ENCODE measurements around the gene RBBP8NL.

DNA sequence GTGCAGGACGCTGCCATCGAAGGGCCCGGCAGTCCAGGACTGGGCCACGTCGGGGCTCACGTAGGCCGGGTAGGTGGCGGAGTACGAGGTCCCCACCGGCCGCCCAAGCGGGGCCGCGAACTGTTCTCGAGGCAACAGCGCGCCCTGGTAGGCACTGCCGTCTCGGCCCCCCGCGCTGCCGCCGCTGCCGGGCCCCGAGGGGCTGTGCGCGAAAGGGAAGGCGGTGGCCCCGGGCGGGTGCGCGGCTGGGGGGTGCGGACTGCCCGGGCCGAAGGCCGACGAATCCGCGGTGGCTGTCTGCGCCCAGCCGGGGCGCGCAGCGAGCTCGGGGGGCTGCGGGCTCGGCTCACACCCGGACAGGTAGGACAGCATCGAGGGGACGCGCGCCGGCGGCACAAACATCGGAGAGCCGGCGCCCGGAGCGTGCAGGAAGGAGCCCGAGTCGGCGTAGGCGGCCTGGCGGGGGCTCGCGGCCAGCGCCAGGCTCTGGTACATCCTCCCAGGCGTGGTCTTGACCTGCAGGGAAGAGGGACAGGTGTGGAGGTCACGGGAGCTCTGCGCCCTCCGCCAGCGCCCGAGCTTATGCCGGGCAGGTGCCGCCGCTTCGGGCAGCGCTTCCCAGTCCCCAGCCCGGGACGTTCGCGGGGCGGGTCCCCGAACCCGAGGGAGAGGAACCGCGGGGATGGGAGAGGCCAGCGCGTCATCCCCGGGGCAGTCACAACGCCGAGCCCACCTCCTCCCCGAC lies 47.9 kb upstream of the RBBP8NL start:
- TF ChIP-seq, protein P1, sequence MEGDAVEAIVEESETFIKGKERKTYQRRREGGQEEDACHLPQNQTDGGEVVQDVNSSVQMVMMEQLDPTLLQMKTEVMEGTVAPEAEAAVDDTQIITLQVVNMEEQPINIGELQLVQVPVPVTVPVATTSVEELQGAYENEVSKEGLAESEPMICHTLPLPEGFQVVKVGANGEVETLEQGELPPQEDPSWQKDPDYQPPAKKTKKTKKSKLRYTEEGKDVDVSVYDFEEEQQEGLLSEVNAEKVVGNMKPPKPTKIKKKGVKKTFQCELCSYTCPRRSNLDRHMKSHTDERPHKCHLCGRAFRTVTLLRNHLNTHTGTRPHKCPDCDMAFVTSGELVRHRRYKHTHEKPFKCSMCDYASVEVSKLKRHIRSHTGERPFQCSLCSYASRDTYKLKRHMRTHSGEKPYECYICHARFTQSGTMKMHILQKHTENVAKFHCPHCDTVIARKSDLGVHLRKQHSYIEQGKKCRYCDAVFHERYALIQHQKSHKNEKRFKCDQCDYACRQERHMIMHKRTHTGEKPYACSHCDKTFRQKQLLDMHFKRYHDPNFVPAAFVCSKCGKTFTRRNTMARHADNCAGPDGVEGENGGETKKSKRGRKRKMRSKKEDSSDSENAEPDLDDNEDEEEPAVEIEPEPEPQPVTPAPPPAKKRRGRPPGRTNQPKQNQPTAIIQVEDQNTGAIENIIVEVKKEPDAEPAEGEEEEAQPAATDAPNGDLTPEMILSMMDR (conservative IDR thresholded peaks at IDR 0.05; ENCODE audit: low read length): no peak
- TF ChIP-seq EZH2phosphoT487 (IDR thresholded peaks at IDR 0.05; ENCODE audit: borderline replicate concordance): no peak
